RCC 7860 (cell line): Measurements from ENCODE around the gene CHAF1B.
"Not testable (repeated sequence)": the region's sequence is repeated elsewhere in the genome, so short reads cannot be mapped to it uniquely, and the experiment has no call there.

Source experiments
- DNase-seq: peaks from one replicate; pipeline ENCODE4 v3.0.0-alpha.2; 2015; ENCODE audit warnings: low spot score
- FAIRE-seq: peaks from 2 replicates; lab custom pipeline; 2012; peaks lifted over from hg19 to GRCh38; lab: Jason Lieb, UNC

Gene CHAF1B

DNA sequence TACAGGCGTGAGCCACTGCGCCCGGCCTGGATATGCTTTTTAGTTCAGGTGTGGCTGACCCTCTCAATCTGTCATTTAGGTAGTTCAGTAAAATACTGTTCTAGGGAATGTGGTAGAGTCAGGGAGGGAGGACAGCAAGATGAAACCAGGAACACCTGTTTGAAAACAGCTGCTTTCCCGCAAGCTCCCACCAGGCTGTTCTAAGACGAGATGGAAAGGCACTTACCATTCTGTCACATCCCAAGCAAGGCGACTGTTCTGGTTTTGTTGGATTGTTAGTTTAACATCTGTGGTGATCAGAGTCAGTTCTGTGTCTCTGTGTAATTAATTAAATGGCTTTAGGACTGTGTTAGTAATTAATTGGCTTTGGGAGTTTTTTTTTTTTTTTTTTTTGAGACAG is 2.9 kb downstream of the CHAF1B start:
- no peak for FAIRE-seq
- DNase-seq: no peak

DNA sequence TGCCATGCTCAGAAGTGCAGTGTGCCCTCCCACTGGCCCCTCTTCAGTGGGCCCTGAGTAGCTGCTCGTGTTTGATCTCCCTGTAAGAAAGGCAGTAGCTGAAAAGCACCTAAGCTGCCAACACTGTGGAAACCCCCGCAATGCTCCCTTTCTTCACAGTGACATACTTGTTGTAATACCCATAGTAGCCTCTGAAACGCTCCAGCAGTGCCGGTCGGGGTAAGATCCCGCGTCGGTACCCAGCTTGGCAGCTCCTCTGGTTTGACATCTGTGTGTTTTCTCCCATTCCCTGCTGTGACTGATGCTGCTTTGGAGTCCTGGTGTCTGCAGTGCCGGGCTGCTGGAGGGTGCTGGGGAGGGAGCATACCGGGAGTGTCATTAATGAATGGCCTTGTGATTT is 3.6 kb downstream of the CHAF1B start:
- DNase-seq (no peak), FAIRE-seq (no peak)

DNA sequence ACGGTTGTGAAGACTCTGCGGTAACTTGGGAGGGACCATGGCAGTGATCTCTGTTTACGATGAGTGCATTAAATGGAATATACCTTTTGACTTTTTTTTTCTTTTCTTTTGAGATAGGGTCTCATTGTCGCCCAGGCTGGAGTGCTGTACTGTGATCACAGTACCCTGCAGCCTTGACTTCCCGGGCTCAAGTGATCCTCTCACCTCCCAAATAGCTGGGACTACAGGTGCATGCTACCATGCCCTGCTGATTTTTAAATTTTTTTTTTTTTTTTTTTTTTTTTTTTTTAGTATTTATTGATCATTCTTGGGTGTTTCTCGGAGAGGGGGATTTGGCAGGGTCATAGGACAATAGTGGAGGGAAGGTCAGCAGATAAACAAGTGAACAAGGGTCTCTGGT is 6.5 kb downstream of the CHAF1B start:
- not testable (repeated sequence) for FAIRE-seq, DNase-seq

DNA sequence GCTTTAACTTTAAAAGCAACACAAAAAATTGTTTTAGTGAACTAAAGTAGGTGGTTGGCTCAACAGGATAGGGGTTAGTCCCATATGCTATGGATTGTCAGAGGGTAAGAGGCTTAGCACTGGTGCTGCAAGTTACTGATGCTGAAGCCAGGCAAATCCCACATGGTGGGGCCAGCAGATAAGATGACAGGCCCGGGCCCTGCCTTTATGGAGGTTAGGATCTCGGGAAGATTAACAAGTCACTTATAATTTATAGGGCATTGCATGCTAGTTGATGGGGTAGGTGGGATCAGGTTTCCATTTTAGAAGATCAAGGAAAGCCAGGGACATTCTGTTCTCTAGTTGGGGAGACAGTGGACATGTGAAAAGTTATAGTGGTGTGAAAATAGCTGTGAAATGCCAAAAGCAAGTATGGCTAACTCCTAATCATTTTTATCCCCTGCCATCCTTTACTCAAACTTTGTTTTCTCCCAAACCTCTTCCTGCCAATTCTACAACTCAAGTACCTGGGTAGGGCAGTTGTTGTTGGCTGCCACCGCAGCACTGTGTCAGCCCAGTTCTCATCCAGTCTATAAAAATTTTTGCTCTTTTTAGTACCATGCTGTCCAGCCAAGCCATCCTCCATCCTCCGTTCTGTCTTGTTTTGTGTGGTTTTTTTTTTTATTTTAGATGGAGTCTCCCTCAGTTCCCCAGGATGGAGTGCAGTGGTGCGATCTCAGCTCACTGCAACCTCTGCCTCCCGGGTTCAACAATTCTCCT is 10.3 kb downstream of the CHAF1B start:
- no peak for FAIRE-seq
- no peak for DNase-seq

DNA sequence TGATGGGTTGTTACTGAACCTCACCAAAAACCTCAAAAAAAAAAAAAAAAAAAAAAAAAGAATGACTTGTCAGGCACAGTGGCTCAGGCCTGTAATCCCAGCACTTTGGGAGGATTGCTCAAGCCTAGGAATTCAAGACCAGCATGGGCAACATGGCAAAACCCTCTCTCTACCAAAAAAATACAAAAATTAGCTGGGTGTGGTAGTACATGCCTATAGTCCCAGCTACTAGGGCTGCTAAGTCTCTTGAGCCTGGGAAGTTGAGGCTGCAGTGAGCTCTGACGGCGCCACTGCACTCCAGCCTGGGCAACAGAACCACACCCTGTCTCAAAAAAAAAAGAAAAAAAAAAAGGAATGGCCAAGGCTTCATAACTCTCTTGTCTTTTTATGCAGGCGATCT is 11.1 kb downstream of the CHAF1B start:
- no peak for DNase-seq
- no peak for FAIRE-seq

DNA sequence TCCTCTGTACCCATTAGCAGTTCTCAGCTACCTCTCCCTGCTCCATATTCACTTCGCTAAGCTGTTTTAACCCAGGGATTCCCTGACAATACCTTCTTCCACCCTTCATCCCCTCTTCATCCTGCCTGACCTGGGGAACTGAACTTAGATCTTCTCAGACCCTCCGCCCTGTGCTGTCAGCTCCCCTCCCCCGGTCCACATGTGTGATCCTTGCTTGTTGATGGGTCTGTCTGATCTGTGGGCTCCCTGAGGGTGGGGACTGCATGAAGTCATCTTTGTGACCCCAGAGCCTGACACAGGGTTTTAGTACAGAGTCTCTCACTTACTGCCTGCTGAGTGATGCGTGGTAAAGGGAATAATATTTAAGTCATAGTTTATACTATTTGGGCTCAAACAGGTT is 11.8 kb downstream of the CHAF1B start:
- DNase-seq (no peak), FAIRE-seq (no peak)

DNA sequence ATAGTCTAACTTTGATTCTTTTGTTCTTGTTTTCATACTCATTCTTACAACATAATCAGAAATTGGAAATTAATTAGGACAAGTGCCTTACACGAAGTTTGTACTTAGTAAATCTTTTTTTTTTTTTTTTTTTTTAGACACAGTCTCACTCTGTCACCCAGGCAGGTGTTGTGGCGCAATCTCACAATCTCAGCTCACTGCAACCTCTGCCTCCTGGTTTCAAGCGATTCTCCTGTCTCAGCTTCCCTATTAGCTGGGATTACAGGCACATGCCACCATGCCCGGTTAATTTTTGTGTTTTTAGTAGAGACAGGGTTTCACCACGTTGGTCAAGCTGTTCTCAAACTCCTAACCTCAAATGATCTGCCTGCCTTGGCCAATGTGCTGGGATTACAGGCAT is 12.4 kb downstream of the CHAF1B start:
- FAIRE-seq (no peak), DNase-seq (no peak)

DNA sequence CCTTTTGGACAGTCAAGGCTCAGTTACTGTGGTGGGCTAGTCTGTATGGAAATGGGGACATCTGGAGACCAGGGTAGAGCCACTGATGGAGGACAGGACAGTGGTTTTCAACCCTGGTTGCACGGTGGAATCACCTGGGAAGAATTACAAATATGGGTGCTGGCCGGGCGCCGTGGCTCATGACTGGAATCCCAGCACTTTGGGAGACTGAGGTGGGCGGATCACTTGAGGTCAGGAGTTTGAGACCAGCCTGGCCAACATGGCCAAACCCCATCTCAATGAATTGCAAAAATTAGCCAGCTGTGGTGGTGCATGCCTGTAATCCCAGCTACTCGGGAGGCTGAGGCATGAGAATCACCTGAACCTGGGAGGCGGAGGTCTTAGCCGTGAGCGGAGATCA is 14.5 kb downstream of the CHAF1B start:
- FAIRE-seq, DNase-seq: not testable (repeated sequence)

DNA sequence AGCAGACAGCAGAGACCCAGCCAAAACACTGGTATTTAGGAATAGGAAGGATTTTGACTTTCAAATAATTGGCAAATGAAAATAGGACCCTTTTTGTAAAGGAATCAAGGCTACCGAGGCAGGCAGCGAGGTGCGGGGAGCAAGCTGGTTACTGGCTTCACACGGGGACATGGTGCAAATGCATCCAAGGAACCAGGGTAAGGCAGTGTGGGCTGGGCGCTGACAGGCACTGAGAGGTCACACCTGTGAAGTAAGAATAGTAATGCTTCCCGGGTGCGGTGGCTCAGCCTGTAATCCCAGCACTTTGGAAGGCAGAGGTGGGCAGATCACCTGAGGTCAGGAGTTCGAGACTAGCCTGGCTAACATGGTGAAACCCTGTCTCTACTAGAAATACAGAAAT is 15.5 kb downstream of the CHAF1B start:
- FAIRE-seq: no peak
- DNase-seq: no peak

DNA sequence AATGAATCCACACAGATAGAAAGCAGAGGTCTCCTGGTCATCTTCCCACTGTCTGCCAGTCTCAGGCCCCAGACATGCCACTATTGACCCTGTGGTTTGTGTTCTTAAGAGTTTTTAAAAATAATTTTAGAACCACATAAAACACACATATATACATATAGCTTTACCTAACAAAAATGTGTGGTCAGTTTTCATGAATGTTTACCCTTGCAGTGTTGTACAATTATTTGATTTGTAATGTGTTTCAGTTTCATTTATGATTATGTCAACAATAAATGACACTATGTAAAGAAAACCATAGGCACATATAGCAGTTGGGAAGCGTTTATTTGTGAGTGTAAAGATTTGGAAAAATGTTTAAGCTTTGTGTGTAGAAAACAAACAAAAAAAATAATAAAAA is 17.1 kb downstream of the CHAF1B start:
- FAIRE-seq (no peak), DNase-seq (no peak)

DNA sequence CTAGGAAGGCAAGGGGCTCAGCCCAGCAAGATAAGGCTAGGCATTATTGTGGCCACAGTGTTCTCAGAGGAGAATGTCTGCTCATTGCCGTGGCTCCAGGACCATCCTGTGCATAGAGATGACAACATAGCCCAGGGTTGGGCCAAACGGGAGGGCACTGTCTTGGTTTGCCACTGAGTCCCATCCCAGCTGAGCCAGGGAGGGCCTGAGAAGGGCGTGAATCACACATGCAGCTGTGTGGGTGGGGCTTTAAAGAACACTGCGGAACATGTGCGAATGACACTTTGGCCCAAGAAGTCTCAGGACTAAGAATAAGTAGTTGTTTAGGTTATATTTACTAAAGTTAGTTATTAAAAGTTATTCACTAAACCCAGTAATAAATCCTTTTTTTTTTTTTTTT is 18.5 kb downstream of the CHAF1B start:
- no peak for FAIRE-seq
- DNase-seq: no peak

DNA sequence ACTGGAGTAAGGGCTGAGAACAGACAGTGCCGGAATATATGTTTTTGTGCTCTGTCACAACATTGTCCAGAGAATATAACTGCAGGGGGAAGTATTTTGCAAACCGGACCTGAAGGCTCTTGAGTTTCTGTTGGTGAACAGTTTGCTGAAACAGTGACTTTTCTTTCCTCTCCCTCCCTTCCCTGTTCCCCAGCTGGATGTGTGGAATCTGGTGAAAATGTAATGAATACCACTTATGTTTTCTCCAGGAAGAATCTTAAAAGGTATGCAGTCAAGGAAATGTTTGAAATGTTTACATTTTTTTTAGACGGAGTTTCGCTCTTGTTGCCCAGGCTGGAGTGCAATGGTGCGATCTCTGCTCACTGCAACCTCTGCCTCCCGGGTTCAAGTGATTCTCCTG is 23.4 kb downstream of the CHAF1B start:
- DNase-seq (no peak), FAIRE-seq (no peak)

DNA sequence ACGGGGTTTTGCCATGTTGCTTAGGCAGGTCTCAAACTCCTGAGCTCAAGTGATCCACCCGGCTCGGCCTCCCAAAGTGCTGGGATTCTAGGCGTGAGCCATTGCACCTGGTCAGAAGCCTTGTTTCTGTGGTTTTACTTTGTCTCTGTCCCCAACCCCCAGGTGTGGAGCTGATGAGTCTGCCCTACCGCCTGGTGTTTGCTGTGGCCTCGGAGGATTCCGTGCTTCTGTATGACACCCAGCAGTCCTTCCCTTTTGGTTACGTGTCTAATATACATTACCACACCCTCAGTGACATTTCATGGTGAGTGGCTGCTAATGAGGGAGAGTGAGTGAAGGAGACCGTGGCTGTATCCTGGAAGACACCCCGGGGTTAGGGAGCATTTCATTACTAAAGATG is 26.1 kb downstream of the CHAF1B start:
- no peak for FAIRE-seq
- DNase-seq: no peak

DNA sequence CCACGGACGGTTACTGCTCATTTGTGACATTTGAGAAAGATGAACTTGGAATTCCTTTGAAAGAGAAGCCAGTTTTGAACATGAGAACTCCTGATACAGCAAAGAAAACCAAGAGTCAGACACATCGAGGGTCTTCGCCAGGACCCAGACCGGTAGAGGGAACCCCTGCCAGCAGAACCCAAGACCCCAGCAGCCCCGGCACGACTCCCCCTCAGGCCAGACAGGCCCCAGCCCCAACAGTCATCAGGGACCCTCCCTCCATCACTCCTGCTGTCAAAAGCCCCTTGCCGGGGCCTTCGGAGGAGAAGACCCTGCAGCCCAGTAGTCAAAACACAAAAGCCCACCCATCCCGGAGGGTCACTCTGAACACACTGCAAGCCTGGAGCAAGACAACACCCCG is 27.7 kb downstream of the CHAF1B start:
- DNase-seq (no peak), FAIRE-seq (no peak)

DNA sequence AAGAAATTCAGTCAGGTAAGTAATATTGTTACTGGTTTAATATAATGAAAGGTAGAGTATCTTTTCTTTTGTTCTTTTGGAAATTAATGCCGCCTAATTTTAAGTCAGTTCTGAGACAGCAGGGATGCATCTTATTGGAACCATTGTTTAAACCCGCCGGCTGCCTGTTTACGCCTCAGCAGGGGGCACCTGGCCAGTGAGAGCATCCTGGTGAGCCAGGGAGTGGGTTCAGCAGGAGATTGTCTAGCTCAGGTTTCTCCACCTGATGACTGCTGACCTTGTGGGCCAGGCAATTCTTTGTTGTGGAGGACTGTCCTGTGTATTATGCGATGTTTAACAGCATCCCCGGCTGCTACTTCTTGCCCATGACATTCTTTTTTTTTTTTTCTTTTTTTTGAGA is 30.2 kb downstream of the CHAF1B start:
- no peak for DNase-seq
- FAIRE-seq: no peak

DNA sequence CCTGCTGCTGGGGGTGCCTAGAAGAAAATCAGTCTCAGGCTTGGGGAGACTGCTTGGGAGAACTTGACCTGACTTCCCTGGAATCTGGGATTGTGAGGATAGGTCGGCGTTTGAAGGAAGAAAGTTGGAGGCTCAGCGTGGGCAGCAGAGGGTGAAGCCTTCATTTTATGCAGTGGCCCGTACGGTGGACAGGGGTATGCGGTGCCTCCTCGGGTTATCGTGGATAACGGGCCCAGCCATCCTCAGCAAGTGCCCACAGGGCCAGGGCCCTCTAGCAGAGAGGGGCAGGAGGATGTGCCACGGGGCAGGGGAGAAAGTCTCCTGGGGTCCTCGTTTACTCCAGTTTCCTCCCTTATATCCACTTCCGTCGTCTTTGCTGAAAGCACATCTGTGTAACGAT is 34.0 kb downstream of the CHAF1B start:
- DNase-seq (no peak), FAIRE-seq (no peak)

DNA sequence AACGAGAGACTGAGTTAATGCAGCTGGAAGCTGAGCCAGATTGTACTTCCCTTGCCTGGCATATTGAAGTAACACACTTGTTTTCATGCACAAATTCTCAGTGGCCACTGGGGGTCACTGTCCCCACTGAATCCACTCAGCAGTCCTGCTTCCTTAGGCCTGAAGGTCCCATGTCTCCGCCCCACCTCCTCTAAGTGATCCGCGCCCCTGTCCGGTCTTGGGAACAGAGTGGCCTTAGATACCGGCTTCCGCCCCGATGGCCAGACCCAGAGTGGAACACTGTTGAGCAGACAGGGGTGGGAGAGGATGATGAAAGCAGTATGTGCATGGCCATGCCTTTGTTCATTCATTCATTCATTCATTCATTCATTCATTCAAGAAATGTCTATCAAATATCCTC is 34.8 kb downstream of the CHAF1B start:
- DNase-seq: peak; percentile 73
- FAIRE-seq: no peak

DNA sequence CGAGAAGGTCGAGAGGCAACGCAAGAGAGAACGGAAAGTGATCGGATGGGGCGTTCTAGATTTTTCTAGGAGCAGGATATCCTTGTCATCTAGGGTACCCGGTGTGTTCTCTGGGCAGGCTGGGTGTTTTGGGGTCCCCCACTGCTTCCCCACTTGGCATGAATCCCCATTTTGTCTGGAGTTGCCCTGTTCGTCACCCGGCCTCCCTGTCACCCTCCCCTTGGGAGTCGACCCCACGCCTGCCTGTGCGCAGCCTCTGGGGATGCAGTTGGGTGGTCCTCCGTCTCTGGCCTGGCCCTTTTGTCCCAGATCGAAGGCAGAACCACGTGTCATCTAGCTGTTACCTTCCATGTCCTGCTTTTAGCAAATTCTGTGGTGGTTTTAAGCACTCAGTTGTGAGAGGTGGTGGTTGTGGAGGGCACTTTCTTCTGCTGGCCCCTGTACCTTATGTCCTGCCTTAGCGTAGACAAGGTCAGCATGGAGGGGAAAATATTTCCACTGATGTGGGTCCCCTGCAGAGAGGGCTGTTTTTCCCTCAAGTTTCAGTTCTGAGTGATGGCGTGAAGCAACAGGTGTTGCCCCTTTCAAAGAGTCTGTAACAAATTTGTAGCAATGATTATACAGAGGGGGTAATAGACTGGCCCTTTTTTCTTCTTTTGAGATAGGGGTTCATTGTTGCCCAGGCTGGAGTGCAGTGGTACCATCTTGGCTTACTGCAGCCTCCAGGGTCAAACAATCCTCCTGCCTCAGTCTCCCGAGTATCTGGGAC is 35.6 kb downstream of the CHAF1B start:
- DNase-seq: no peak
- FAIRE-seq: no peak

DNA sequence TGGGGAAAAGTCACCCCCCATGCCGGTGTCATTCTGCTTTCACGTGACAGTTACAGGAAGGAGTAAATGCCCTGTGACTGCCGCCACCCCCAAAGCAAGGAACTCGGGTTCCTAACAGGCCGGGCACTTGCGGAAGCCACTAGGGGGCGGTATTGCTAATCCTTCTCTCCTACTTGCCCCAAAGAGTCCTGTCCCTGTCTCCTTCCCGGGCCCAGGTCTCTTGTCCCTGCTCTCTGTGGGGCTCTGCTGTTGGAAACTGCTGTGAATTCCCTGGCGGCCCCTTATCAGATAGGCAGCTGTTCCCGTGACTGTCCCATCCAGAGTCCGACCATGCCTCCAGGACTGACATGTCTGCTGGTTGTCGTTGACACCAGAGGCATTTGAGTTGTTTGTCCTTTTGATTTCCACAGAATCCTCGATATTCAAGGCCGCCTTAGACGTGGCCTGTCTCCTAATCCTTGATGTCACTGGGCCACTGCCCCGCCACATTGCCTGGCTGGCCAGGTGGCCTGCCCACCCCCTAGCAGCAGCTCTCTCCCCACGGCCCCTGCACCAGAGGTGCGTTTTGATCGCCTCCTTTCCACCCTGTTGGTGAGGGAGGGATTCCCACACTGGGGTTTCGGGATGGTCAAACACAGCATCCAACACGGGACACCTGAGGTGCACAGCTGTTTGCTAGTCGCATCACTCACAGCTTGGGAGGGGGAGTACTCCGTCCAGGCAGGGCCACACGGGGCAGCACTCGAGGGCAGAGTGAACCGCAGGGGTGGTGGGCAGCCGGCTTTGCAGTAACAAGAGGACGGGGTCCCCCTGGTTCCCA is 37.3 kb downstream of the CHAF1B start:
- no peak for FAIRE-seq
- DNase-seq: peak; percentile 34

DNA sequence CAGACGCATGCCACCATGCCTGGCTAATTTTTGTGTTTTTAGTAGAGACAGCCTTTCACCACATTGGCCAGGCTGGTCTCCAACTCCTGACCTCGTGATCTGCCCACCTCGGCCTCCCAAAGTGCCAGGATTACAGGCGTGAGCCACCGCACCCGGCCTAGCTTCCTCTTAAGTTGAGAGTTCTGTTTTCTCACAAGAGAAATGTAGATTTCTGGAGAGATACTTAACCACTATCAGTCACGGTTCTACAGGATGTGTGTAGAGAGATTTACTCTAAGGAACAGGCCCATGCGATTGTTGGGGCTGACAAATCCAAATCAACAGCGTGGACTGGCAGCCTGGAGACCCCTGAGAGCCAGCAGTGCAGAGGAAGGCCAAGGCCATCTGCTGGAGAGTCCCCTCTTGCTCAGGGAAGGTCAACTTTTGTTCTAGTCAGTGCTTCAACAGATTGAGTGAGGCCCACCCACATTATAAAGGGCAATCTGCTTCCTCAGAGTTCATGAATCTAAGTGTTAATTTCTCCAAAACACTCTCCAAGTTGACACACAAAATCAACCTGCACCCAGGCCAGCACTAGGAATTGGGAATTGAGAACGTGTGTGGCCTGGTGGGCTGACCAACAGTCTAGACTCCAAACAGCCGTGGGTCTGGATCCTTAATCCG is 38.7 kb downstream of the CHAF1B start:
- FAIRE-seq: no peak
- DNase-seq: no peak

DNA sequence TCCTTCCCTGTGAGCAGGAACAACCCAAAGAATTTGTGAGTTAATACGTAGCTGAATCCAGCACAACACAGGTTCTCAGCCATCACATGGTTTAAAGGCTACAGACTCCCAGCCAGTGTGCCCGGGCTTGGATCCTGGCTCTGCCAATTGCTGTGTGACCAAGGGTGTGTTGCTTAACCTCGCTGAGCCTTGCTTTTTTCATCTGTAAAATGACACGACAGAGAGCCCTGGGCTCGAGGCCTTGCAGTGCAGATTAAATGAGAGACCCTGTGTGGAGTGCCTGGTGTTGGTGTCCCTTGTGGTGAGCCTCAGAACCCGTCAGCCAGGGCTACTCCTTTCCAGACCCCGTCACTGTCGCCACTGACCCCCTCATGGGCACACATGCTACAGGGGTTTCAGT is 39.4 kb downstream of the CHAF1B start:
- FAIRE-seq (no peak), DNase-seq (no peak)
